HL-60 (cell line): ENCODE data around the gene POPDC3.

Experiments used
- GABPA ChIP-seq: IDR thresholded peaks from 2 replicates; pipeline ENCODE4 v1.6.1; 2012; ENCODE audit warnings: low read depth
- POLR2AphosphoS5 ChIP-seq: IDR thresholded peaks from 2 replicates; pipeline ENCODE4 v1.6.1; 2012; ENCODE audit warnings: low read depth
- SPI1 ChIP-seq: IDR thresholded peaks from 2 replicates; pipeline ENCODE4 v1.6.1; 2012; ENCODE audit warnings: low read depth, mild to moderate bottlenecking, borderline replicate concordance
- TF ChIP-seq, protein P1 (sequence below): IDR thresholded peaks from one replicate; pipeline ENCODE4 v1.5.1; 2011; ENCODE audit warnings: low read length, control low read depth, inconsistent platforms; ENCODE audit not compliant: insufficient read depth
- TF ChIP-seq, protein P2 (sequence below): IDR thresholded peaks from 2 replicates; pipeline ENCODE4 v1.6.1; 2012; ENCODE audit warnings: low read depth; ENCODE audit not compliant: insufficient replicate concordance

DNA sequence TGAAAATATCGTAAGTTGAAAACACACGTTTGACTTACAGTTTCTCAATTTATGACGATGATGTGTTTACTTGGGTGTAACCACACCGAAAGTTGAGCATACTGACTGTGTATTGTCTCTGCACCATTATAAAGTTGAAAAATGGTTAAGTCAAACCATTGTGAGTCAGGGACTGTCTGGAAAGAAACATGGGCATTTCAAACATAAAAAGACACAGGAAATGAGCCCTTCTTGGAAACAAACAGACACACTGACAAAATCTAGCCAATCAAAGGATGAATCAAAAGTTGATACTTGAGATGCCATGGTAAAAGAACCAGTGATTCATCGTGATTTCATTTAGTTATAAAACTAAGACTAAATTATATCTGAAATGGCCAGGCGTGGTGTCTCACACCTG lies 5.3 kb downstream of the POPDC3 start:
- TF ChIP-seq, protein P1, sequence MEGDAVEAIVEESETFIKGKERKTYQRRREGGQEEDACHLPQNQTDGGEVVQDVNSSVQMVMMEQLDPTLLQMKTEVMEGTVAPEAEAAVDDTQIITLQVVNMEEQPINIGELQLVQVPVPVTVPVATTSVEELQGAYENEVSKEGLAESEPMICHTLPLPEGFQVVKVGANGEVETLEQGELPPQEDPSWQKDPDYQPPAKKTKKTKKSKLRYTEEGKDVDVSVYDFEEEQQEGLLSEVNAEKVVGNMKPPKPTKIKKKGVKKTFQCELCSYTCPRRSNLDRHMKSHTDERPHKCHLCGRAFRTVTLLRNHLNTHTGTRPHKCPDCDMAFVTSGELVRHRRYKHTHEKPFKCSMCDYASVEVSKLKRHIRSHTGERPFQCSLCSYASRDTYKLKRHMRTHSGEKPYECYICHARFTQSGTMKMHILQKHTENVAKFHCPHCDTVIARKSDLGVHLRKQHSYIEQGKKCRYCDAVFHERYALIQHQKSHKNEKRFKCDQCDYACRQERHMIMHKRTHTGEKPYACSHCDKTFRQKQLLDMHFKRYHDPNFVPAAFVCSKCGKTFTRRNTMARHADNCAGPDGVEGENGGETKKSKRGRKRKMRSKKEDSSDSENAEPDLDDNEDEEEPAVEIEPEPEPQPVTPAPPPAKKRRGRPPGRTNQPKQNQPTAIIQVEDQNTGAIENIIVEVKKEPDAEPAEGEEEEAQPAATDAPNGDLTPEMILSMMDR, result no peak
- TF ChIP-seq POLR2AphosphoS5 (no peak), SPI1 (no peak), GABPA (no peak)
- TF ChIP-seq, protein P2, sequence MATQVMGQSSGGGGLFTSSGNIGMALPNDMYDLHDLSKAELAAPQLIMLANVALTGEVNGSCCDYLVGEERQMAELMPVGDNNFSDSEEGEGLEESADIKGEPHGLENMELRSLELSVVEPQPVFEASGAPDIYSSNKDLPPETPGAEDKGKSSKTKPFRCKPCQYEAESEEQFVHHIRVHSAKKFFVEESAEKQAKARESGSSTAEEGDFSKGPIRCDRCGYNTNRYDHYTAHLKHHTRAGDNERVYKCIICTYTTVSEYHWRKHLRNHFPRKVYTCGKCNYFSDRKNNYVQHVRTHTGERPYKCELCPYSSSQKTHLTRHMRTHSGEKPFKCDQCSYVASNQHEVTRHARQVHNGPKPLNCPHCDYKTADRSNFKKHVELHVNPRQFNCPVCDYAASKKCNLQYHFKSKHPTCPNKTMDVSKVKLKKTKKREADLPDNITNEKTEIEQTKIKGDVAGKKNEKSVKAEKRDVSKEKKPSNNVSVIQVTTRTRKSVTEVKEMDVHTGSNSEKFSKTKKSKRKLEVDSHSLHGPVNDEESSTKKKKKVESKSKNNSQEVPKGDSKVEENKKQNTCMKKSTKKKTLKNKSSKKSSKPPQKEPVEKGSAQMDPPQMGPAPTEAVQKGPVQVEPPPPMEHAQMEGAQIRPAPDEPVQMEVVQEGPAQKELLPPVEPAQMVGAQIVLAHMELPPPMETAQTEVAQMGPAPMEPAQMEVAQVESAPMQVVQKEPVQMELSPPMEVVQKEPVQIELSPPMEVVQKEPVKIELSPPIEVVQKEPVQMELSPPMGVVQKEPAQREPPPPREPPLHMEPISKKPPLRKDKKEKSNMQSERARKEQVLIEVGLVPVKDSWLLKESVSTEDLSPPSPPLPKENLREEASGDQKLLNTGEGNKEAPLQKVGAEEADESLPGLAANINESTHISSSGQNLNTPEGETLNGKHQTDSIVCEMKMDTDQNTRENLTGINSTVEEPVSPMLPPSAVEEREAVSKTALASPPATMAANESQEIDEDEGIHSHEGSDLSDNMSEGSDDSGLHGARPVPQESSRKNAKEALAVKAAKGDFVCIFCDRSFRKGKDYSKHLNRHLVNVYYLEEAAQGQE, result no peak
